Neural cell (in vitro differentiated cells): ENCODE data around the gene SLC41A2.

Experiments
- EP300 ChIP-seq: fragments of 450-650 bp; conservative IDR thresholded peaks from 2 replicates; pipeline ENCODE4 v1.6.1; 2014; ENCODE audit warnings: antibody characterized with exemption, mild to moderate bottlenecking, moderate library complexity; ENCODE audit not compliant: poor library complexity, severe bottlenecking
- RAD21 ChIP-seq: fragments of 450-650 bp; conservative IDR thresholded peaks from 2 replicates; pipeline ENCODE4 v1.6.1; 2014; ENCODE audit warnings: antibody characterized with exemption, mild to moderate bottlenecking, moderate library complexity

- TF ChIP-seq RAD21 = no peak
- TF ChIP-seq EP300 = no peak
Observed at GRCh38 chr12:104930388-104931326, 27.4 kb downstream of the SLC41A2 start.
